Measurements from ENCODE around the gene SST.

The SST gene

DNA sequence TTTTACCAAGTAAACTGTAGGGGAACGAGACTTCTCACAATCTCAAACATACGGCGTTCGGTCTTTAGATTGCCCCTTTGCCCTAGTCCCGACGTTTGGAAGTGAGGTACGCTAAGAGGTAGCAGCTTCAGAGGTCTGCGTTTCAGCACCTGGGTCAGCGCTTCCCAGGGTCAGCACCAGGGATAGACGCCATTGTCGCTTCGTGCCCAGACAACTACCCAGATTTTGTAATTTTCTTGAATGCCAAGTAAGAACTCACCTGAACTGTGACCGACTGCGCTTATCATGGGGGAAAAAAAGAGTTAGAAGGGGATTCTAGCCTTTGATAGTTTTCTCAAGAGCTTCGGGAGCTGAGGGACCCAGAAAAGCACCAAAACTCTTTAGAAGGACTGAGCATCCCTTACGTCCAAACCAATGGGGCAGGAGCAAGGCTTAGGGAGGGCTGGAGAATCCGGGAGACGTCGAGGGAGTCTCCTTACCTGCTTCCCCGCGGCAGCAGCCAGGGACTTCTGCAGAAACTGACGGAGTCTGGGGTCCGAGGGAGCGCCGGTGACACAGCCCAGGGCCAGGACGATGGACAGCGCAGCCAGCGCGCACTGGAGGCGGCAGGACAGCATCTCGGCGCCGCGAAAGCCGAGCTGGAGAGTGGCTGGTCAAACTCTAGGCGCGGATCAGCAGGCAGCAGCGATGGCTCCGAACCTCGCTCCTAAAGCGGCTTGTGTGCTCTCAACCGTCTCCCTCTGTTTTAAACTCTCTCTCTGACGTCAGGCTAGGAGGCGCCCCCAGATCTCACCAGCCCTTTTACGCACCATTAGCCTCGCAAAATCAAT, at the start of gene SST:
Gene SST (minus strand): TSS at position 720 of the 830 bp plus-strand sequence. CDS start 103 bp downstream, at position 617.
- no peaks in the 10 kb centered on the region for H3K36me3 ChIP-seq (ENCODE audit: control insufficient read depth, insufficient read depth, low read length)
- no peaks in the 10 kb centered on the region for H3K9me3 ChIP-seq (ENCODE audit: control insufficient read depth, insufficient read depth, low read length)
- H3K9ac ChIP-seq (ENCODE audit: low read depth, low read length): no peak within 1 kb of the TSS
- peak within 1 kb of the TSS; percentile 55 for H3K4me3 ChIP-seq (ENCODE audit: low read depth, low read length)
- H3K4me1 ChIP-seq (ENCODE audit: control insufficient read depth, insufficient read depth, low read length): peaks cover 3% of the 10 kb centered on the region
- peaks cover 39% of the 10 kb centered on the region for H3K27me3 ChIP-seq (ENCODE audit: control insufficient read depth, insufficient read depth, low read length)

DNA sequence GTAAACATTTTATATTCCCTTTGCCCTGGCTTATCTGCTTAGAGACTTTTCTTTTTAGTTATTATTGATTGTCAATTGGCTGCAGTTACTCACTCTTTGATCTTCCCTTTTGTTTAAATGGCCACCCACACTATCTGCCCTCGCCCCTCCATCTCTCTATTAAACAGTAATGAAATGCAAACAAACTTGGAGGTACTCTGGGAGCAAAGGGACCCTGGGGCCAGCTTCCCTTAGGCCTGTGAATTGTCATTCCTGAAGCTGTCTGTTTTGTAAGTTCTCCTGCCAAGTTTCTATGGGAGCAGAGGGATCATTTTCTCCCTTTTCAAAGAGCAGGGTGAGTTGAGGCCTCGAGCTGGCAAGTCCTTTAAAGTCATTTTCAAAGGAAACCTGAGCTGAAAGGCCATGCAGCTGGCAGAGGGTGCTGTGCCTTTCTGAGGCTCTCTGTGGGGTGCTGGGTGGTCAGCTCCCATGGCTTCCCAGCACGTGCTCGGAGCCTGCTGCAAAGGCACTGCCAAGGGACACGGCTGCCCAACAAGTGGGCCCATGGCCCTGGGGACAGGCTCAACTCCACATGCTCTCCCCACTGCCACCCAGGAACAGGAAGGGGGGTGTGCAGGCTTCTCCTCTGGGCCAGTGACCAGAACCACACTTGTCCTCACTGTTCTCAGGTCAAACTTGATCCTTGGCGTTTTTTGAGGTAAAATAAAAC, 49.6 kb upstream of the SST start:
- Histone ChIP-seq H3K36me3 (ENCODE audit: control insufficient read depth, insufficient read depth, low read length) (peaks cover under 1% of the 10 kb centered on the region), H3K4me3 (ENCODE audit: low read depth, low read length) (peak overlapping the region; percentile 4), H3K9me3 (ENCODE audit: control insufficient read depth, insufficient read depth, low read length) (no peaks in the 10 kb centered on the region), H3K27me3 (ENCODE audit: control insufficient read depth, insufficient read depth, low read length) (no peaks in the 10 kb centered on the region), H3K9ac (ENCODE audit: low read depth, low read length) (no peak overlapping the region), H3K4me1 (ENCODE audit: control insufficient read depth, insufficient read depth, low read length) (peaks cover 10% of the 10 kb centered on the region)

DNA sequence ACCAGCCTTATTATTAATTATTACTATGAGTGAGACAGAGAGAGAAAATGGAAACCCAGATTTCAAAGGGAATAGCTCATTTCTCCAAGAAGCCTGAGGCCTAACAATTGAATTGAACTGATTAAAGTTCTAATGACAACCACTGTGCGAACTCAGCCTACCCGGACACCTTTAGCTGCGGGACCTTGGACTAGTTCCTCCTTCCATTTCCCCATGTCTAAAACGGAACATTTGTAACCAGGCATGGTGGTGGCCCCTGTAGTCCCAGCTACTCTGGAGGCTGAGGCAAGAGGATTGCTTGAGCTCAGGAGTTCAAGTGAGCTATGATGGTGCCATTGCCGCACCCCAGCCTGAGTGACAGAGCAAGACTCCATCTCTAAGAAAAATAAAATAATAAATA, 48.6 kb upstream of the SST start:
- H3K36me3 ChIP-seq (ENCODE audit: control insufficient read depth, insufficient read depth, low read length): no peaks in the 10 kb centered on the region
- no peak overlapping the region for H3K9ac ChIP-seq (ENCODE audit: low read depth, low read length)
- no peaks in the 10 kb centered on the region for H3K27me3 ChIP-seq (ENCODE audit: control insufficient read depth, insufficient read depth, low read length)
- no peaks in the 10 kb centered on the region for H3K9me3 ChIP-seq (ENCODE audit: control insufficient read depth, insufficient read depth, low read length)
- H3K4me1 ChIP-seq (ENCODE audit: control insufficient read depth, insufficient read depth, low read length): peaks cover 10% of the 10 kb centered on the region
- no peak overlapping the region for H3K4me3 ChIP-seq (ENCODE audit: low read depth, low read length)

- Histone ChIP-seq H3K4me1 (ENCODE audit: control insufficient read depth, insufficient read depth, low read length) (peaks cover 10% of the 10 kb centered on the region), H3K9ac (ENCODE audit: low read depth, low read length) (no peak overlapping the region), H3K9me3 (ENCODE audit: control insufficient read depth, insufficient read depth, low read length) (no peaks in the 10 kb centered on the region), H3K27me3 (ENCODE audit: control insufficient read depth, insufficient read depth, low read length) (no peaks in the 10 kb centered on the region), H3K4me3 (ENCODE audit: low read depth, low read length) (no peak overlapping the region), H3K36me3 (ENCODE audit: control insufficient read depth, insufficient read depth, low read length) (no peaks in the 10 kb centered on the region)
Observed at GRCh38 chr3:187717572-187717971, 47.4 kb upstream of the SST start.

DNA sequence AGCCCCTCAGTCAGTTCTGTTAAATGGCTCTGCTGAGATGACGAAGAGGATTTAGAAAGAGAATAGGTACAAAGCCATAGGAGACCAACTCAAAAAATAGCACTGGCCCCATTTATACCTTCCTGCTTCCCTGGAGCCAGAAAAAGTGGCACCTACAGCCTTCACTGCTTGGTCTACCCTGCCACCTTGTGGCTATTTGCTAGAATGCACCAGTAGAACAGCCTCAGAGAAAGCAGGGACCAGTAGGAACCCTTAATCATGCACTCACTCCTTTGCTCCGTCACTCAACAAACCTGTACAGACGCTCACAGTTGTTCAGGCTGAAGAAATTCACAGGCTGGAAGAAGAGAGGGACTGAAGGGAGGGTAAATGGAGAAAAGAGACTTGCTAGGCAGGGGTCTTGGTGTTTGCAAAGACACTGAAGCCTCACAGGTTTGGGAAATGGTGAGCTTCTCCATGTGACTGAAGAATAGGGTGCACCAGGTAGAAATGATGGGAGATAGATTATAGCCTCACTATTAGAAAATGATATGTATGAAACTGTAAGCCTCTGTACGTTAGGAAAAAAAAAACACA, 44.3 kb upstream of the SST start:
- H3K4me3 ChIP-seq (ENCODE audit: low read depth, low read length): no peak overlapping the region

DNA sequence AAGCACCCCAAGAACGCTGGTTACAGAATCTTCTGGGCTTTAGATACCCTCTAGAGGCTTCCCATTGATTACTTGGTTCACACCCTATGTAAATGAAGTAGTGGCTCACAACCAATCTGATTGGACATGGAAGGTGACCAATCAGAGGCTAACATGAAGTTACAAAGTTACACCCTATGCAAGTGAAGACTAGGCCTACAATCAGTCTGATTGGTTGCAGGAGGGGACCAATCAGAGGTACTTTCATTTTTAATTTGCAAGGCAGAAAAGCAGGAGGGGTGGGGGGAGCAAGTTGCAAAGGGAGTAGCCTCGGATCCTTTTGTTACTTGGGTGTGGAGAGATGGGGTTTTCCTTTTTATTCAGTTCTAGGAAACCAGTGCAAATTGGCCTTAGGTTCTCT, 43.3 kb upstream of the SST start:
- H3K4me3 ChIP-seq (ENCODE audit: low read depth, low read length): no peak overlapping the region
- no peaks in the 10 kb centered on the region for H3K9me3 ChIP-seq (ENCODE audit: control insufficient read depth, insufficient read depth, low read length)
- H3K9ac ChIP-seq (ENCODE audit: low read depth, low read length): no peak overlapping the region
- no peaks in the 10 kb centered on the region for H3K27me3 ChIP-seq (ENCODE audit: control insufficient read depth, insufficient read depth, low read length)
- no peaks in the 10 kb centered on the region for H3K36me3 ChIP-seq (ENCODE audit: control insufficient read depth, insufficient read depth, low read length)
- H3K4me1 ChIP-seq (ENCODE audit: control insufficient read depth, insufficient read depth, low read length): no peaks in the 10 kb centered on the region

More for the DNA sequence above, 44.3 kb upstream of the SST start:
- Histone ChIP-seq H3K9ac (ENCODE audit: low read depth, low read length) (no peak overlapping the region), H3K27me3 (ENCODE audit: control insufficient read depth, insufficient read depth, low read length) (no peaks in the 10 kb centered on the region), H3K4me1 (ENCODE audit: control insufficient read depth, insufficient read depth, low read length) (peaks cover 2% of the 10 kb centered on the region), H3K36me3 (ENCODE audit: control insufficient read depth, insufficient read depth, low read length) (no peaks in the 10 kb centered on the region), H3K9me3 (ENCODE audit: control insufficient read depth, insufficient read depth, low read length) (no peaks in the 10 kb centered on the region)

DNA sequence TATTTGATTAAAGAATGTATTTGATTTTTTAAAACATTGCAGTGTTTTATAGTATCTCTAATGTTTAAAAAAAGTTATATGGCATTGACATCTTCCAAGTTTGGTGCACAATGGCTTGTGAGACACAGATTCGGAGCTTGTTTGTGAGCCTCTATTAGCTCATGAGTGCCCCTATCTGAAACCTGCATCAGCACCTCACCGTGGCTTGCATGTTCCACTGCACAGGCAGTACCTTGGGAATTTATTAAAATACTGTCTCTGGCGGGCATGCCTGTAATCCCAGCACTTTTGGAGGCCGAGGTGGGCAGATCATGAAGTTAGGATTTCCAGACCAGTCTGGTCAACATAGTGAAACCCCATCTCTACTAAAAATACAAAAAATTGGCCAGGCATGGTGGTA, 39.0 kb upstream of the SST start:
- no peaks in the 10 kb centered on the region for H3K36me3 ChIP-seq (ENCODE audit: control insufficient read depth, insufficient read depth, low read length)
- no peak overlapping the region for H3K4me3 ChIP-seq (ENCODE audit: low read depth, low read length)
- H3K9me3 ChIP-seq (ENCODE audit: control insufficient read depth, insufficient read depth, low read length): no peaks in the 10 kb centered on the region
- no peaks in the 10 kb centered on the region for H3K27me3 ChIP-seq (ENCODE audit: control insufficient read depth, insufficient read depth, low read length)
- H3K9ac ChIP-seq (ENCODE audit: low read depth, low read length): no peak overlapping the region
- no peaks in the 10 kb centered on the region for H3K4me1 ChIP-seq (ENCODE audit: control insufficient read depth, insufficient read depth, low read length)

GRCh38 chr3:187708696-187709095, 38.5 kb upstream of the SST start:
- Histone ChIP-seq H3K9ac (ENCODE audit: low read depth, low read length) (no peak overlapping the region), H3K9me3 (ENCODE audit: control insufficient read depth, insufficient read depth, low read length) (no peaks in the 10 kb centered on the region), H3K36me3 (ENCODE audit: control insufficient read depth, insufficient read depth, low read length) (no peaks in the 10 kb centered on the region), H3K27me3 (ENCODE audit: control insufficient read depth, insufficient read depth, low read length) (no peaks in the 10 kb centered on the region), H3K4me1 (ENCODE audit: control insufficient read depth, insufficient read depth, low read length) (no peaks in the 10 kb centered on the region), H3K4me3 (ENCODE audit: low read depth, low read length) (no peak overlapping the region)

DNA sequence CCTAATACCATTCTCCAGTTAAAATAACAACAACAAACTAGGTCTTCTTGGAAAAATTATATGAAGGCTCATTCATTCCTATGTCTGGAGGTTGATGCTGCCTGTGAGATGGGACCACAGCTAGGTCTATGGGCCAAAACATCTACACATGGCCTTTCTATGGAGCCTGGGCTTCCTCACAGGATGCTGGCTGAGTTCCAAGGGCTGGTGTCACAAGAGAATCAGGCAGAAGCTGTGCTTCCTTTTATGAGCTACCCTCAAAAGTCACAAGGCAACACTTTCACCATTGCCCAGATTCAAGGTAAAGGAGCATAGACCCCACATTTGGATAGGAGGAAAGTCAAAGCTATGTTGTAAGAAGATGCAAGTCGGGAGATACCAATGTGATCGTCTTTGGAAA, 36.8 kb upstream of the SST start:
- H3K4me1 ChIP-seq (ENCODE audit: control insufficient read depth, insufficient read depth, low read length): no peaks in the 10 kb centered on the region
- no peaks in the 10 kb centered on the region for H3K9me3 ChIP-seq (ENCODE audit: control insufficient read depth, insufficient read depth, low read length)
- no peak overlapping the region for H3K9ac ChIP-seq (ENCODE audit: low read depth, low read length)
- H3K36me3 ChIP-seq (ENCODE audit: control insufficient read depth, insufficient read depth, low read length): no peaks in the 10 kb centered on the region
- H3K4me3 ChIP-seq (ENCODE audit: low read depth, low read length): no peak overlapping the region
- no peaks in the 10 kb centered on the region for H3K27me3 ChIP-seq (ENCODE audit: control insufficient read depth, insufficient read depth, low read length)

DNA sequence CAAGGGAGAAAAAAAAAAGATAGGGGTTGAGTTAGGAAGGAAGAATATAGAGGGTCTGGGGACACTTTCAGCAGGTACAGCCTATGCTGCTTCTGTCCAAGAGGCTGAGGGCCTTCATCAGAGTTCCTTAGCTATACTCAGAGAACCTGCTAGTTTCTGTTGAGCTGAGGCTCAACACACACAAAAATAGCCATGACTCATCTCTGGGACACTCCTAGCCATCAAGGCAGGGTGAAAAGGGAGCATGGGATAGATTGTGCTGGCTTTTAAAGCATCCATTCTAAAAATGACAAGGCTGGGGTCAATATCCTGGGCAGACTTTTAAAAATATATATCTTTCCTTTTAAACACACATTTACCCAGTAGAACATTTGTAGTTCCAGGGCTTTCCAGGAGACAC, 35.0 kb upstream of the SST start:
- no peaks in the 10 kb centered on the region for H3K4me1 ChIP-seq (ENCODE audit: control insufficient read depth, insufficient read depth, low read length)
- H3K9me3 ChIP-seq (ENCODE audit: control insufficient read depth, insufficient read depth, low read length): no peaks in the 10 kb centered on the region
- no peaks in the 10 kb centered on the region for H3K36me3 ChIP-seq (ENCODE audit: control insufficient read depth, insufficient read depth, low read length)
- no peaks in the 10 kb centered on the region for H3K27me3 ChIP-seq (ENCODE audit: control insufficient read depth, insufficient read depth, low read length)
- H3K9ac ChIP-seq (ENCODE audit: low read depth, low read length): no peak overlapping the region
- H3K4me3 ChIP-seq (ENCODE audit: low read depth, low read length): no peak overlapping the region

DNA sequence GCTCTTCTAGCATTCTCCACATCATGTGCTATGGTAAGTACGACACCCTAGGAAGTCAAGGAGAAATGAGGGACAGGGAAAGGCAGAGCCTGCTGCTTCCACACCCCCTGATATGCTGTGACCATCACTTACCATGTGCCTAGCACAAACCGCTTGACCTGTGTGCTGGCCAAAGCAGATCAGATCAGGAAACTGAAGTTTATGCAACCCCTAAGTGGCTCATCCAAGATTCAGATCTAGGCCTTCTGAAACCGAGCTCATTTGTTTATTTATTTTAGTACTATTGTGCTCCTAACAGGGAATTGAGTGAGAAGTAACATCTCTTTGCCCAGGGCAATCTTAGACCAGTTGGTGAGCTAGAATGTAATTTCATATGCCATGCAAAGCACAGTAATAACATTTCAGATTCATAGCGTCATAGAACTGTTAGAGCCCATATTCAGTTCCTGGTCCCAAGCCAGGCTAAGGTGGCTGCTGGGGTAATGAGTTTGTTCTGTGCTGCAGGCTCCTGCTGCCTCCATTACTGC, 32.4 kb upstream of the SST start, which contains the start of gene RTP2:
Gene RTP2 (minus strand): TSS at position 51 of the 527 bp plus-strand sequence. CDS start 429 bp downstream, outside the sequence.
- Histone ChIP-seq H3K4me3 (ENCODE audit: low read depth, low read length) (no peak within 1 kb of the TSS), H3K27me3 (ENCODE audit: control insufficient read depth, insufficient read depth, low read length) (no peaks in the 10 kb centered on the region), H3K4me1 (ENCODE audit: control insufficient read depth, insufficient read depth, low read length) (no peaks in the 10 kb centered on the region), H3K9me3 (ENCODE audit: control insufficient read depth, insufficient read depth, low read length) (no peaks in the 10 kb centered on the region), H3K9ac (ENCODE audit: low read depth, low read length) (no peak within 1 kb of the TSS), H3K36me3 (ENCODE audit: control insufficient read depth, insufficient read depth, low read length) (no peaks in the 10 kb centered on the region)
